Activated naive CD8-positive, alpha-beta T cell (primary cell): ENCODE measurements around the gene GLIS1.

ENCODE experiments used
- H3K27ac Mint-ChIP-seq: one replicate; pipeline ENCODE4 v1.8.0; 2021; ENCODE audit warnings: mixed read lengths
- H3K27me3 Mint-ChIP-seq: one replicate; pipeline ENCODE4 v1.8.0; 2021; ENCODE audit warnings: mixed read lengths
- H3K36me3 Mint-ChIP-seq: one replicate; pipeline ENCODE4 v1.8.0; 2021; ENCODE audit warnings: mixed read lengths
- H3K4me1 Mint-ChIP-seq: one replicate; pipeline ENCODE4 v1.8.0; 2021; ENCODE audit warnings: low read depth, mixed read lengths
- H3K4me3 Mint-ChIP-seq: one replicate; pipeline ENCODE4 v1.8.0; 2021; ENCODE audit warnings: mild to moderate bottlenecking, mixed read lengths
- H3K9me3 Mint-ChIP-seq: one replicate; pipeline ENCODE4 v1.8.0; 2021; ENCODE audit warnings: low read depth, mixed read lengths

The GLIS1 gene

DNA sequence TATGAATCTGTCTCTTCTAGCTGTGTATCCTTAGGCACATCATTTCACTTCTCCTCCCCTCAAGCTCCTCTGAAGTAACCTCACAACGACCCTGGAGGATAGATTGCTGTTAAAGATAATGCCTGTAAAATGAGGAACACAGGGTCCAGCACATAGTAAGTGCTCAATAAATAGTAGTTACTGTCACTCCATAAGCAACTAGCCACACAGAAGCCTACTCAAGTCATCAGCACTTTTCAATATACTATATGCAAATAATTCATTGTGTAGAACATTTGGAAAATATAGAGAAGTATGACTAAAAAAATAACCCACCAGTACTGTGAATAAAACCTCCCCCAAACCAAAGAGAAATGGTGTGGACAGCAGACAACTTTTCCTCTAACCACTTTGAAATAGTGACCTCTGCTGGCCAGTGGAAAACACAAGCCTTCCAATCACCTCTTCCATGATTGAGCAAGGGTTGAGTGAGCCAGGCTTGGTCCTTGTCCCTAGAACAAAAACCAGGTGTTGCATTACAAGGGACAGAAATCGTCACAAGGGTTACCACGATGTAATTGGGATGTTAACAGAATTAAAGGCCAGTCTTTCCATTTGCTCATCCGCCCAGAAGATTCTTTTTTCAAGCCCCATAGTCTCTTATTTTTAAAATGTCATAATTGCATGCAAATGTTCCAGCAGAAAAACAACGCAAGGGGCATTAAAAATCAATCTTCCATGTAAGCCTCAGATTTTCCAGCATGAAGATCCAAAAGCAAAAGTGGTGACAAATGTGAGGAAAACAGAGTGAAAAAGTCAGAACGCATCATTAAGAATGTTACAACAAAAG, 15.7 kb upstream of the GLIS1 start:
- no peaks in the 10 kb centered on the region for H3K4me1 Mint-ChIP-seq
- peaks cover 3% of the 10 kb centered on the region for H3K36me3 Mint-ChIP-seq
- no peak overlapping the region for H3K27ac Mint-ChIP-seq
- H3K4me3 Mint-ChIP-seq, result no peak overlapping the region
- no peaks in the 10 kb centered on the region for H3K27me3 Mint-ChIP-seq
- H3K9me3 Mint-ChIP-seq, result no peaks in the 10 kb centered on the region

DNA sequence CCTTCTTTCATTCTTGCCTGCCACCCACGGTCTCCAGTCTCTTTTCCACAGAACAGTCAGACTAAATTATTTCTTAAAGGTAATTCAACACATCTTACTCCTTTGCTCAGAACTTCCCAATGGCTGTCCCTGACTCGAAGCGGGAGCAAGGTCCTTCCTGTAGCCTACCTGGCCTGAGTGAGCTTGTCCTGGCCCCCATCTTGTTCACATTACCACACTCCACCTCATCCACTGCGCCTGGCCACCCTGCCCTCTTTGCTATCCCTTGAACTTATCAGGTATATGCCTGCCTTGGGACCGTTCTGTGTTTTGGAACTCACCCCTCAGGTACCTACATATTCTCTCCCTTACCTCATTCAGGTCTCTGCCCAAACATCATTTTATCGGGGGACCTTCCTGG, 13.3 kb upstream of the GLIS1 start:
- Mint-ChIP-seq H3K36me3 (peaks cover 3% of the 10 kb centered on the region), H3K4me1 (no peaks in the 10 kb centered on the region), H3K27ac (no peak overlapping the region), H3K4me3 (no peak overlapping the region), H3K9me3 (no peaks in the 10 kb centered on the region), H3K27me3 (no peaks in the 10 kb centered on the region)

DNA sequence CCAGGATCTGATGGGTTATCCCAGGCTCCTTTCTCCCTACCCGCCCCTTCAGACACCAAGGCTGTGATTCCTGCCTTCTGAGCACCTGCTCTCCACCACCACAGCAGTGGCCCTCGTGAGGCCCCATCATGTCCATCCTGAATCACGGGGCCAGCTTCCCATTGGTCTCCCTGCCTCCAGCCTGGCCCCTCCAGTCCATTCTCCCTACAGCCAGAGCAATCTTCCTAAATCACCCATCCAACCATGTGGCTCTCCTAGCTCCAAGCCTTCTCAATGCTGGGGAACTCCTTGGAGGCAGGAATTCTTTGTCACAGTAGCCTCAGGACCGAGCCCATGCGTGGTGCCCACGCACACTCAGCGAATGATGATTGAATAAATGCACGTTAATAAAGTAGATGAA, 8.9 kb upstream of the GLIS1 start:
- Mint-ChIP-seq H3K4me1 (no peaks in the 10 kb centered on the region), H3K9me3 (peaks cover 5% of the 10 kb centered on the region), H3K4me3 (no peak overlapping the region), H3K27me3 (peaks cover 5% of the 10 kb centered on the region), H3K27ac (no peak overlapping the region), H3K36me3 (peaks cover 1% of the 10 kb centered on the region)

DNA sequence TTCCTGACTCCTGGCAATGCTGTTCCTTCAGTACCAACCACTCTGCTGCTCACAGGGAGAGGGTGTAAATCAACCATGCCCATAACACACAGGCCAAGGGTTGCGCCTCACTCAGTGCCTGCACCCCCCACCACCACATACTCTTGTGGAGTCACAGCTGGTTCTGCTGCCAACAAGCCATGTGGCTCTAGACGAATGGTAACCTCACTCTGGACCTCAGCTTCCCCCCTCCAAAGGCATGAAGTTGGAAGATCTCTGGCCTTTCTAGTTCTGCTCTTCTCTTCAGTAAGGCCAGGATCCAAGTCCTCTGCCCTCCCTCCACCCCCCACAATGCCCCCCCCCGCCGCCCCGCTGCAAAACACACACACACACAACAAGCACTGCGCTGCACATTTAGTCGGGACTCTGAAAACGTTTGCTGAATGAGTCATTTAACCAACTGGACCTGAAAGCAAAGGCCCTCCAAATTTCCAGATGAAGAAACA, 1.7 kb upstream of the GLIS1 start:
- peaks cover 8% of the 10 kb centered on the region for H3K36me3 Mint-ChIP-seq
- peaks cover 29% of the 10 kb centered on the region for H3K27me3 Mint-ChIP-seq
- no peaks in the 10 kb centered on the region for H3K4me1 Mint-ChIP-seq
- peak overlapping the region; percentile 49 for H3K4me3 Mint-ChIP-seq
- H3K9me3 Mint-ChIP-seq, result peaks cover 10% of the 10 kb centered on the region
- no peak overlapping the region for H3K27ac Mint-ChIP-seq

DNA sequence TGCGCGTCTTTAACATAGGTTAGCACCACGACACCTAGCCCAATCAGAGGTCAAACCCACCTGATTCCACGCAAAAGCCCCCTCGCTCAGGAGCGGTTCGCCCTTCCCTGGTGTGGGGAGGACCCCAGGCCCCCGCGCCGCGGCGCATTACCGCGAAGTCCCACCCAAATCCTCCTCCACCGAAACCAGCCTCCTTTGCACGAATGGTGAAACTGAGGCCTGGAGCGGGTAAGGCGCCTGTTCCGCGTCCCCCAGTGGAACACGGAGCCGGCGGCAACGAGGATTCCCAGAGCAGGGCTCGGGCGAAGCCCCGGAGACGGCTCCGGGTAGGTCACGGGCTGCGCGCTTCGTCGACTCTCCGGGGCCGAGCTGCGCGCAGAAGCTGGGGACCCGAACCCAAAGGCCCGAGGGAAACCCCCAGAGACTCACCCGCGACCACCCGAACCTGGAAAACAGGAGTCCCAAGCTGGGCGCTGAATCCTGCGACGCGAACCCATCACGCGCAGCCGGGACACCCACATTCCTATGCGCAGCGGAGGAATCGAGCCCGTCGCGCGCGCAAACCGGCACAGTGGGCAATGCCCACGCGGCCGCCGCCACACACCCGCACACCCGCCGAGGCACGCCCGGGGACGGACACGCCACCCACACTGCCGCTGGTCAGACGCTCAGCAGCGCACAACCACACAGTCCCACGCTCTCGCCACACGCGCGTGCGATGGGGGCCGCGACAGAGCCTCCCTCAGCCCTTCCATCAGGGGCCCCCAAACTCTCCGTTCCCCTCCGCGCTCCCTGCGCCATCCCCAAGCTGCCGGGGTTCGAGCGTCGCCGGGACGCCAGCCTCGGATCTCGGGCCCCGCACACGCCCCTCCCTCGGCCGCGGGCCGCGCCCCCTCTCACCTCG, 507 bp downstream of the GLIS1 start:
- peaks cover 10% of the 10 kb centered on the region for H3K9me3 Mint-ChIP-seq
- peak overlapping the region; percentile 23 for H3K4me3 Mint-ChIP-seq
- no peak overlapping the region for H3K27ac Mint-ChIP-seq
- H3K36me3 Mint-ChIP-seq, result peaks cover 8% of the 10 kb centered on the region
- no peaks in the 10 kb centered on the region for H3K4me1 Mint-ChIP-seq
- peaks cover 34% of the 10 kb centered on the region for H3K27me3 Mint-ChIP-seq

DNA sequence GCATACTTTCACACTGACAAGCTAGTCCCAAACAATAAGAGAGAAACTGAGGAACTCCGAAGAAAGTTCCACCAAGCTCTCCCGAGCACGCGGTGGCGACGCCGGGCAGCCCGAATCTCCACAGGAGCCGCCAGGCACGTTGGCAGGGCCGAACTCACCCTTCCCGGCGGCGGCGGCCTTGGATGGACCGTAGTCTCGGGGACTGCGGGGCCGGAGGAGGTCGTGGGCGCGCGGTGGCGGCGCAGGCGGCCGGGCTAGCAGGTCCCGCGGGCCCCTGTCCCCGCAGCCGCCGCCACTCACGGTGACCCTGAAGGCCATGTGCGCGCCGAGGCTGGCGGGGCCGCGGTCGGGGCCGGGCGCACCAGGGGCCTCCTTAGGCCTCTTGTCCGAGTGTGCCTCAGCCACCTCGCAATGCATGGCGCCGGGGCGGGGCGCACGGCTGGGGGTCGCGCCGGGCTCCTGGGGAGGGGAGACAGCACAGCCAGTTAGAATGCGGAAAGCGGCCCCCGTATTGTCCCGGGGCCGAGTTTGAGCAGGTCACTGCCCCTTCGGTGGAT, 1.2 kb downstream of the GLIS1 start:
- H3K4me3 Mint-ChIP-seq, result peak overlapping the region; percentile 52
- no peaks in the 10 kb centered on the region for H3K4me1 Mint-ChIP-seq
- H3K36me3 Mint-ChIP-seq, result peaks cover 5% of the 10 kb centered on the region
- peaks cover 28% of the 10 kb centered on the region for H3K27me3 Mint-ChIP-seq
- H3K9me3 Mint-ChIP-seq, result peaks cover 4% of the 10 kb centered on the region
- H3K27ac Mint-ChIP-seq, result no peak overlapping the region

DNA sequence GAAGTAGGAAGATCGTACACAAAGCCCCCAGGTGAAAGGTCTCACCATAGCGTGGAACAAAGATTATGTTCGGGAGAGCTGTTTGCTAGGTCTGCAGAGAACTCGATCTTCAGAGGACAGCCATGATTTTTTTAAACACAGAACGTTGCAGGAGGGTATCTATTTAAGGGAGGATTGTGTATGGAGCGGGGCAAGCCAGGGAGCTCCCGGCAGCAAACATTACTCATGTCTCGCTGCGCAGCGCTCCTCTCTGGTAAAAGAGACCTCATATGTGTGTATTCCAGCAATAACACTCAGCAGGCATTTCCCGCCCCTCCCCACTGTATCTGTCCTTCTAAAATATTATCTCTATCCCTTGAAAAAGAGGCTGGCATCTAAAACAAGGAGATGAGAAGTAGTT, 2.7 kb downstream of the GLIS1 start:
- H3K4me3 Mint-ChIP-seq, result no peak overlapping the region
- no peaks in the 10 kb centered on the region for H3K4me1 Mint-ChIP-seq
- no peaks in the 10 kb centered on the region for H3K36me3 Mint-ChIP-seq
- H3K27me3 Mint-ChIP-seq, result peaks cover 23% of the 10 kb centered on the region
- H3K27ac Mint-ChIP-seq, result no peak overlapping the region
- H3K9me3 Mint-ChIP-seq, result no peaks in the 10 kb centered on the region

DNA sequence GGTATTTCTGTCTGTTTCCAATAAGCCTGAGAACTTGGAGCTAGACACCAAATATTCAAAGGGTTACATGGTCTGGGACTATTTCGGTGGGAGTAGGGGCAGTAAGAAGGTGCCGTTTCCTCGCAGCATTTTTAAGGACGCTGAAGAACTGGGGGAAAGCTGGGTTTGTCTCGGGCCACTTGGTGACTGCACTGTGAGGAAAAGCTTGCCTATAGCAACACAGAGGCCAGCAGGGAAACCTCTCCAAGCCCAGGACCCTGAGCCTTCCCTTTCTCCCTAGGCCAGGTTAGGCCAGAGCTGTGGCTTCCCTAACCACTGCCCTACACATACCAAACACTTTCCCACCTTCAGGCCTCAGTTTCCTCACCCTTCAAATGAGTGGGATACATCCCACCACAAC, 3.3 kb downstream of the GLIS1 start:
- Mint-ChIP-seq H3K4me1 (no peaks in the 10 kb centered on the region), H3K27me3 (peaks cover 23% of the 10 kb centered on the region), H3K27ac (no peak overlapping the region), H3K9me3 (no peaks in the 10 kb centered on the region), H3K36me3 (no peaks in the 10 kb centered on the region), H3K4me3 (no peak overlapping the region)

DNA sequence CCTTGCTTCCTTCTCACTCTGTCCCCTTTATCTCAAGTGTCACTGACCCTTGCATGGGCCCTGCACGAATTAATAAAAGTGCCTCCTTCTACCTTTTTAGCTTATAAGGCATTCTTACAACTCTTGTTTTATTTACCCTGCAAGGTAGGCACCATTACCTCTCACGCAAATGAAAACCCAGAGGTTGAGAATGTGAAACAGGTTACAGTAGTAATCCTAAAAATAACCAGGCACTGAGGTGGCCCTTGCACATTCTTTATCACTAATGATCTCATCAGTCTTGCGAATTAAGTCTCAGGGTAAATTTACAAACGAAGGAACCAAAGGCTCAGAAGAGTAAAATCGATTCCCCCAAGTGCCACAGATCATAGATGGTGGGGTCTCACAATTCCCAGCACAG, 3.7 kb downstream of the GLIS1 start:
- Mint-ChIP-seq H3K9me3 (no peaks in the 10 kb centered on the region), H3K36me3 (no peaks in the 10 kb centered on the region), H3K27ac (no peak overlapping the region), H3K4me1 (no peaks in the 10 kb centered on the region), H3K27me3 (peaks cover 20% of the 10 kb centered on the region), H3K4me3 (no peak overlapping the region)

DNA sequence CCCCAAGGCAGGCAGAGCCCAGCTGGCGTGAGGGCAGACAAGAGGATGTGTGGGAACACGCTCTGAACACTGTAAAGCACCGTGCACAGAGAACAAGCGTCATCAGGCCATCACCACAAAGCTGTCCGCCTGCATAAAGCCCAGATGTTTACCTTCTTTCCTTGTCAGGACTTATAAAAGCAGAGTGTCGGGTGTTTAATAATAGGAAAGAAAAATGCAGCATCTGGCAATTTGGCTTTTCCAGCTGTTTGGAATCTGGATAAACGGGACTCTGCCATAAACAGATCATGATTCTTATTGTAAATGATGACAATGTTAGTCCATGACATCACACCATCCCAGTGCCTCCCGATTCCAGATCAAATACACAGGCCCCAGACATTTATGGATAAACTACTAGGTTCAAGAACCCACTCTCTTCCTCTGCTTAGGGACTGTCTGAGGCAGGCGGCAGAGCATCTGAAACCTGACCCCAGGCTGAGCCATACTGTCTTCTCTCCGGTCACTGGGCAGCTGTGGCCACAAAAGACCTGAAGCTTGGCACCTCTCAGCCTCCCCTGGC, 4.2 kb downstream of the GLIS1 start:
- H3K4me1 Mint-ChIP-seq, result no peaks in the 10 kb centered on the region
- H3K4me3 Mint-ChIP-seq, result no peak overlapping the region
- no peak overlapping the region for H3K27ac Mint-ChIP-seq
- H3K9me3 Mint-ChIP-seq, result no peaks in the 10 kb centered on the region
- peaks cover 18% of the 10 kb centered on the region for H3K27me3 Mint-ChIP-seq
- H3K36me3 Mint-ChIP-seq, result no peaks in the 10 kb centered on the region

DNA sequence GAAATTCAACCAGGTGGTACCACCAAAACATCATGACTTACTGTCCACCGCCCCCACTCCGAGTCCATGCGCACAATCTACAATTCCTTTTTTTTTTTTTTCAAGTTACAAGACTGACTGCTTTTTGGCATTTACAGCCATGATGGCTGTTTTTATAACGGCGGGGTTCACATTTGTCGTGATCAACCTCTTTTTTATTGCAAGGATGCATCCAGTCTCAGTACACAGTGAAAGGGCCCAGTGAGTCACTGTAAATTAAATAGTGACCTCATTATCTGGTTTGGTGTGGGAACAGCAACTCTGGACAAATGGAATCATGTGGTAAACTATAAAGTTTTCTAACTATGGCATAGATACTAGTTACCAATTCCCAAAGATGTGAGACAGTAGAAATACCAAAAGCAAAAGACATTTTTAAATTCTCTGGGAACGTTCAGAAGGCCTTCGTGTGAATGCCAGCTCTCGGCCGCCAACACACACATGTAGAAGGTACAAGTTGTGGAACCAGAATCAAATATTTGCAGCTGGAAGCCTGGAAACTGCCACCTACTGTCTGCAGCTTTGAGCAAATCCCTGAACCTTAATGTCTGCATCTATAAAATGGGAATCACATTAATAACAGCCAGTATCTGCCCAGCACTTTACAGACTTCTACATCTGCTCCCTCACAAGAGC, 4.9 kb downstream of the GLIS1 start:
- Mint-ChIP-seq H3K9me3 (no peaks in the 10 kb centered on the region), H3K4me3 (no peak overlapping the region), H3K36me3 (no peaks in the 10 kb centered on the region), H3K27ac (no peak overlapping the region), H3K27me3 (peaks cover 18% of the 10 kb centered on the region), H3K4me1 (no peaks in the 10 kb centered on the region)

DNA sequence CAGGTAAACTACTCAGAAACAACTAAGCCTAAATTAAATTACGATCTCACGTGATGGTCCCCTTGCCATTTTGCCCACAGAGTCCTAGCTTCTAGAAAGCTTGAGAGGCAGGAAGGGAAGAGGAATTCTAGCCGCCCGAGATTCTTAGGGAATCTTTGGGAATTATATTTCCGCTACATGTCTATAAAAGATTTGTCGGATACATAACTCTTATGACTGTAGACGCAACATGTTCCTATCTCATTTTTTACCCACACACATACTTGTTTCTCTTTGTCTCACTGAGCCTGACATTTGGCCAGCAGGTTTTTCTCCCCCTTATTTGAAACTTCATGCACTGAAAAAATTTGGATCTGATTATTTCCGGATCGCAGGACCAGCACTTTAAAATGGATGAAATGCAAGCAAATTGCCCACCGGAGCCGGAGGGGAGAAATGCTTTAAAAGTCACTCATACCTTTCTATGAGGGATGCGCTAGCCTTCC, 5.5 kb downstream of the GLIS1 start:
- Mint-ChIP-seq H3K36me3 (no peaks in the 10 kb centered on the region), H3K27me3 (peaks cover 18% of the 10 kb centered on the region), H3K4me1 (no peaks in the 10 kb centered on the region), H3K9me3 (no peaks in the 10 kb centered on the region), H3K27ac (no peak overlapping the region), H3K4me3 (no peak overlapping the region)

DNA sequence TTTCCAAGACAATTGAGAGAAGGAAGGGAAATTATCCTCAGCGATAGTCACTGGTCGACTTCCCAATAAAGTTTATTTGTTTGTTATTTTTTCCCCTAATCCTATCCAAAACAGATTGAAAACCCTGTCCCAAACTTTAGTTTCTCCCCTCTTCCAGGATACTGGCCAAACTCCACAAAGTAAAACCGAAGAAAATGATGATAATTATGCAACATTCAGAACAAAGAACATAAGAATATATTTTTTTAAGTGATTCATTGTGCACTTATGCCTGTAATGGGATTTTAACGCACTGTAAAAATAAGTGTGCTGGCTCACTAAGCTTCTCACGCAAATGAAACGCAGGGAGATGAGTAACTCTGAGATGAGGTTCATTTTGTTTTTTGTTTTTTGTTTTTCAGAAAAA, 6.0 kb downstream of the GLIS1 start:
- Mint-ChIP-seq H3K27me3 (peaks cover 18% of the 10 kb centered on the region), H3K27ac (no peak overlapping the region), H3K4me3 (no peak overlapping the region), H3K4me1 (no peaks in the 10 kb centered on the region), H3K9me3 (no peaks in the 10 kb centered on the region), H3K36me3 (no peaks in the 10 kb centered on the region)

DNA sequence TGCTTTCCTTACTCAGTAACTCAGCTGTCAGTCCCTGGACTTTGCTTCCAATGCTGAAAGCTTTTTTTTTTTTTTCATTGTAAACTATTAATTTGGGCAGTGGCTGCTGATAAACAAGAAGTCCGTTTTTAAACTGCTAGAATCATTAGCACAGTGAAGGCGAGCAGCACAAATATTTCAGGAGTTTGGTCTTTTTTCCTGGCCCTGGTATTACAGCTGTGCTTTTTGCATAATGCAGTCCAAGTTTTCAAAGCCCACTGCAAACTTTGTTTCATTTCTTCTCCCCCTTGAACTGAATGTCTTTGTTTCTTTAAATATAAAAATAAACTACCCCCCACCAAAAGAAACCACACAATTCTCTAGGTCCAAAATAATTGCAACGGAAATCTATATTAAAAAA, 6.6 kb downstream of the GLIS1 start:
- no peak overlapping the region for H3K27ac Mint-ChIP-seq
- H3K9me3 Mint-ChIP-seq, result no peaks in the 10 kb centered on the region
- peaks cover 17% of the 10 kb centered on the region for H3K27me3 Mint-ChIP-seq
- H3K36me3 Mint-ChIP-seq, result no peaks in the 10 kb centered on the region
- H3K4me1 Mint-ChIP-seq, result no peaks in the 10 kb centered on the region
- no peak overlapping the region for H3K4me3 Mint-ChIP-seq
